IPS-15b (cell line): Measurements from ENCODE around the gene CHD3.
"Not testable (repeated sequence)": the region's sequence is repeated elsewhere in the genome, so short reads cannot be mapped to it uniquely, and the experiment has no call there.

Source experiments
- H3K27me3 ChIP-seq: one replicate; pipeline ENCODE4 v1.6.1; 2013; ENCODE audit warnings: low read length; ENCODE audit not compliant: control insufficient read depth, insufficient read depth
- H3K36me3 ChIP-seq: one replicate; pipeline ENCODE4 v1.6.1; 2013; ENCODE audit warnings: low read length; ENCODE audit not compliant: control insufficient read depth, insufficient read depth
- H3K4me1 ChIP-seq: one replicate; pipeline ENCODE4 v1.6.1; 2013; ENCODE audit warnings: mild to moderate bottlenecking, low read length; ENCODE audit not compliant: control insufficient read depth, insufficient read depth
- H3K4me3 ChIP-seq: one replicate; pipeline ENCODE4 v1.5.1; 2013; ENCODE audit warnings: low read depth, low read length
- H3K9ac ChIP-seq: one replicate; pipeline ENCODE4 v1.6.1; 2013; ENCODE audit warnings: low read depth, mild to moderate bottlenecking, low read length
- H3K9me3 ChIP-seq: one replicate; pipeline ENCODE4 v1.6.1; 2013; ENCODE audit warnings: mild to moderate bottlenecking, low read length; ENCODE audit not compliant: control insufficient read depth, insufficient read depth

Gene CHD3

GRCh38 chr17:7953266-7953665 is 64.7 kb downstream of the CHD3 start:
- not testable (repeated sequence) for H3K27me3 ChIP-seq, H3K9me3 ChIP-seq, H3K36me3 ChIP-seq, H3K4me3 ChIP-seq, H3K9ac ChIP-seq, H3K4me1 ChIP-seq

- Histone ChIP-seq H3K27me3 (no peaks in the 10 kb centered on the region), H3K9me3 (no peaks in the 10 kb centered on the region), H3K36me3 (no peaks in the 10 kb centered on the region), H3K9ac (no peak overlapping the region), H3K4me3 (no peak overlapping the region), H3K4me1 (no peaks in the 10 kb centered on the region)
Measured at GRCh38 chr17:7955414-7956227, 67.0 kb downstream of the CHD3 start.

GRCh38 chr17:7956228-7956965 is 67.8 kb downstream of the CHD3 start:
- H3K27me3 ChIP-seq, result no peaks in the 10 kb centered on the region
- no peaks in the 10 kb centered on the region for H3K4me1 ChIP-seq
- H3K9me3 ChIP-seq, result no peaks in the 10 kb centered on the region
- H3K9ac ChIP-seq, result no peak overlapping the region
- H3K36me3 ChIP-seq, result no peaks in the 10 kb centered on the region
- H3K4me3 ChIP-seq, result no peak overlapping the region

- Histone ChIP-seq H3K36me3 (no peaks in the 10 kb centered on the region), H3K9me3 (no peaks in the 10 kb centered on the region), H3K27me3 (no peaks in the 10 kb centered on the region), H3K4me1 (no peaks in the 10 kb centered on the region), H3K4me3 (no peak overlapping the region), H3K9ac (no peak overlapping the region)
Measured at GRCh38 chr17:7959503-7960253, 71.1 kb downstream of the CHD3 start.

GRCh38 chr17:7961421-7961820 is 72.8 kb downstream of the CHD3 start:
- H3K9ac ChIP-seq, result no peak overlapping the region

More at GRCh38 chr17:7961421-7961820, 72.8 kb downstream of the CHD3 start:
- Histone ChIP-seq H3K4me1 (no peaks in the 10 kb centered on the region), H3K4me3 (no peak overlapping the region), H3K36me3 (no peaks in the 10 kb centered on the region), H3K27me3 (no peaks in the 10 kb centered on the region), H3K9me3 (no peaks in the 10 kb centered on the region)
